ENCODE results near the gene LEMD3. TPM values are rescaled to one million over a fixed set of nuclear protein-coding genes. Genes with fewer than 3 reads are reported as not detected.
A peak's percentile ranks its signal among the peaks of the same experiment; 100 is the strongest.

LEMD3 gene
- 10 to 100 TPM; 30.6 to 33.7 (median 32.2) TPM for total RNA-seq
- long read RNA-seq, donor 1, full-length matches to known transcripts: 10 of 12 reads
- long read RNA-seq, donor 1, partial matches to known transcripts: 1 of 12 reads
- long read RNA-seq, donor 1, other reads (novel, unspliced or antisense): 1 of 12 reads
- long read RNA-seq, donor 2, partial matches to known transcripts: 10 of 12 reads
- long read RNA-seq, donor 2, other reads (novel, unspliced or antisense): 1 of 12 reads

DNA sequence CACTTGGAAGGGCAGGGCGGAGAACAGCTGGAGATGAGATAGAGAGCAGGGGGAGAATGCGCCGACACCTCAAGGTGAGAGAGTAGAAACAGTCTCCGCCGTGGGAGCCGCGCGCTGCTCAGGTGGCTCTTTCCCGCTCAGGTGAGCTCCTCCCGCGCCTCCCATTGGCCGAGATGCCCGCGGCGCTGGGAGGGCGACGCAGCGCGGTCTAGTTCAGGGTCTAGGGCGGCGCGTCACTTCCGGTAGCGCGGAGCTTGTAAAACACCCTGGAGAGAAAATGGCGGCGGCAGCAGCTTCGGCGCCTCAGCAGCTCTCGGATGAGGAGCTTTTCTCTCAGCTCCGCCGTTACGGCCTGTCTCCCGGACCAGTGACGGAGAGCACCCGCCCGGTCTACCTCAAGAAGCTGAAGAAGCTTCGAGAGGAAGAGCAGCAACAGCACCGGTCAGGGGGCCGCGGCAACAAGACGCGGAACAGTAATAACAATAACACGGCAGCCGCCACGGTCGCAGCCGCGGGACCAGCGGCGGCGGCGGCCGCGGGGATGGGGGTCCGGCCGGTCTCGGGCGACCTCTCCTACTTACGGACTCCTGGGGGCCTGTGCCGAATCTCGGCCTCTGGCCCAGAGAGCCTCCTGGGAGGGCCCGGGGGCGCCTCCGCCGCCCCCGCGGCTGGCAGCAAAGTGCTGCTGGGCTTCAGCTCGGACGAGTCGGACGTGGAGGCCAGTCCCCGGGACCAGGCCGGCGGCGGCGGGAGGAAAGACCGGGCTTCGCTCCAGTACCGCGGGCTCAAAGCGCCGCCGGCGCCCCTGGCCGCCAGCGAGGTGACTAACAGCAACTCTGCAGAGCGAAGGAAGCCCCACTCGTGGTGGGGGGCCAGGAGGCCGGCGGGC, at the start of gene LEMD3:
LEMD3 (plus strand) TSS at position 264 of the 889 bp plus-strand sequence; CDS start at position 278, 14 bp downstream.
- peak; percentile 95 for ATAC-seq
- TF ChIP-seq, protein P1, sequence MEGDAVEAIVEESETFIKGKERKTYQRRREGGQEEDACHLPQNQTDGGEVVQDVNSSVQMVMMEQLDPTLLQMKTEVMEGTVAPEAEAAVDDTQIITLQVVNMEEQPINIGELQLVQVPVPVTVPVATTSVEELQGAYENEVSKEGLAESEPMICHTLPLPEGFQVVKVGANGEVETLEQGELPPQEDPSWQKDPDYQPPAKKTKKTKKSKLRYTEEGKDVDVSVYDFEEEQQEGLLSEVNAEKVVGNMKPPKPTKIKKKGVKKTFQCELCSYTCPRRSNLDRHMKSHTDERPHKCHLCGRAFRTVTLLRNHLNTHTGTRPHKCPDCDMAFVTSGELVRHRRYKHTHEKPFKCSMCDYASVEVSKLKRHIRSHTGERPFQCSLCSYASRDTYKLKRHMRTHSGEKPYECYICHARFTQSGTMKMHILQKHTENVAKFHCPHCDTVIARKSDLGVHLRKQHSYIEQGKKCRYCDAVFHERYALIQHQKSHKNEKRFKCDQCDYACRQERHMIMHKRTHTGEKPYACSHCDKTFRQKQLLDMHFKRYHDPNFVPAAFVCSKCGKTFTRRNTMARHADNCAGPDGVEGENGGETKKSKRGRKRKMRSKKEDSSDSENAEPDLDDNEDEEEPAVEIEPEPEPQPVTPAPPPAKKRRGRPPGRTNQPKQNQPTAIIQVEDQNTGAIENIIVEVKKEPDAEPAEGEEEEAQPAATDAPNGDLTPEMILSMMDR (IDR thresholded peaks at IDR 0.05): no peak
- H3K4me1 ChIP-seq (ENCODE audit: low read depth): peaks cover 43% of the 10 kb centered on the region
- intact Hi-C loops (cut with DNase I, micrococcal nuclease): no loop called here
- peak within 1 kb of the TSS; percentile 98 for H3K4me3 ChIP-seq
- H3K9me3 ChIP-seq: no peaks in the 10 kb centered on the region
- no peaks in the 10 kb centered on the region for H3K36me3 ChIP-seq (ENCODE audit: low read depth)
- peak; percentile 97 to 98 (median 98) for DNase-seq

GRCh38 chr12:65121049-65121955, 48.1 kb upstream of the LEMD3 start, which contains the start of gene WIF1:
Gene WIF1, minus strand, starts transcription at chr12:65121305. Its CDS starts 114 bp downstream, at chr12:65121191.
- Histone ChIP-seq H3K4me3 (no peak within 1 kb of the TSS), H3K9me3 (no peaks in the 10 kb centered on the region), H3K4me1 (ENCODE audit: low read depth) (peaks cover 7% of the 10 kb centered on the region), H3K36me3 (ENCODE audit: low read depth) (no peaks in the 10 kb centered on the region)
- ATAC-seq (peak; percentile 55), DNase-seq (peak; percentile 14 to 51 (median 44))
- TF ChIP-seq, protein P1 (IDR thresholded peaks at IDR 0.05): no peak
- intact Hi-C loops (cut with DNase I, micrococcal nuclease): loop anchor here (5.0 kb wide), 2 partner anchors 229 to 319 kb away; no protein-coding TSS in a partner anchor

GRCh38 chr12:65121956-65122469, 47.4 kb upstream of the LEMD3 start:
- no peak for DNase-seq
- Histone ChIP-seq H3K4me3 (no peak overlapping the region), H3K36me3 (ENCODE audit: low read depth) (no peaks in the 10 kb centered on the region), H3K9me3 (no peaks in the 10 kb centered on the region), H3K4me1 (ENCODE audit: low read depth) (peaks cover 7% of the 10 kb centered on the region)
- intact Hi-C loops (cut with DNase I, micrococcal nuclease): loop anchor here (5.0 kb wide), 2 partner anchors 230 to 320 kb away; no protein-coding TSS in a partner anchor
- no peak for ATAC-seq
- TF ChIP-seq, protein P1 (IDR thresholded peaks at IDR 0.05): no peak

DNA sequence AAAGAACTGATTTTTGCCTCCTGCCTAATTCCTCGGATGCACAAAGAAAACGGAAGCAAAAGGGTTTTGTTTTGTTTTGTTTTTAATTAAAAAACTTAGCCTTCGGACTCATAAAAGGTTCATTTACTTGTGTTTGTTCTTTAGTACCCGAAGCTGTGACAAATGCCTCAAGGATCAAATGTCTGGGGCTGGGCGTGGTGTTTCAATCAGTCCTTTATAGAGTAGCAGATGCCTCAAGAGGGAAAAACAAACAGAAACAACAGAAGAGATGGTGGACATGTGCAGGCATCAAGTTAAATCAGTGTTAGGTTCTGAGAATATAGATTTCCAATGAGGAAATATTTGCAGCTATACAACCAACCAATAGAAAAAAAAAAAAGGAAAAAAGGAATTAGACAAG, 46.7 kb upstream of the LEMD3 start:
- no peak overlapping the region for H3K4me3 ChIP-seq
- H3K36me3 ChIP-seq (ENCODE audit: low read depth): no peaks in the 10 kb centered on the region
- intact Hi-C loops (cut with DNase I, micrococcal nuclease): loop anchor here (5.0 kb wide), 2 partner anchors 230 to 320 kb away; no protein-coding TSS in a partner anchor
- ATAC-seq (no peak), DNase-seq (no peak)
- TF ChIP-seq, protein P1 (IDR thresholded peaks at IDR 0.05): no peak
- peaks cover 7% of the 10 kb centered on the region for H3K4me1 ChIP-seq (ENCODE audit: low read depth)
- no peaks in the 10 kb centered on the region for H3K9me3 ChIP-seq
